Measurements from ENCODE around the gene SYNJ2.

SYNJ2 gene

GRCh38 chr6:158032354-158032733 lies 50.7 kb downstream of the SYNJ2 start:
- Histone ChIP-seq H3K4me3 (ENCODE audit: low read depth in 1 of 2, low read length in 2 of 2) (no peak overlapping the region), H4K20me1 (ENCODE audit: insufficient read depth, low read length) (peaks cover 29% of the 10 kb centered on the region), H3K4me1 (ENCODE audit: insufficient read depth, low read length) (peaks cover 13% of the 10 kb centered on the region), H3K4me2 (ENCODE audit: insufficient read depth, low read length) (no peak overlapping the region), H3K9me3 (ENCODE audit: insufficient read depth, low read length, severe bottlenecking) (no peaks in the 10 kb centered on the region), H3K27me3 (ENCODE audit: insufficient read depth, low read length, poor library complexity) (no peaks in the 10 kb centered on the region), H3K36me3 (ENCODE audit: insufficient read depth, low read length) (peaks cover 29% of the 10 kb centered on the region), H3K79me2 (ENCODE audit: insufficient read depth, low read length) (peaks cover 8% of the 10 kb centered on the region), H3K9ac (ENCODE audit: low read depth, low read length) (no peak overlapping the region), H3K27ac (ENCODE audit: low read length) (no peak overlapping the region), H2AFZ (ENCODE audit: low read depth, low read length) (no peak overlapping the region)
- TF ChIP-seq CTCF (IDR thresholded peaks at IDR 0.05; ENCODE audit: borderline replicate concordance, extremely low read depth, low read length, poor library complexity, severe bottlenecking) (no peak), EZH2 (IDR thresholded peaks at IDR 0.05; ENCODE audit: borderline replicate concordance, low read depth, low read length, severe bottlenecking) (no peak)
- 0 out of 3 replicates have a peak, but pooled peaks have one; percentile 35 for ATAC-seq (ENCODE audit: insufficient read depth, low read depth)
- DNase-seq = no peak

GRCh38 chr6:158033077-158033750 lies 51.6 kb downstream of the SYNJ2 start:
- Histone ChIP-seq H2AFZ (ENCODE audit: low read depth, low read length) (no peak overlapping the region), H3K36me3 (ENCODE audit: insufficient read depth, low read length) (peaks cover 32% of the 10 kb centered on the region), H3K4me1 (ENCODE audit: insufficient read depth, low read length) (0 out of 2 replicates have a peak, but pooled peaks cover 8% of the 10 kb centered on the region), H3K4me3 (ENCODE audit: low read depth in 1 of 2, low read length in 2 of 2) (no peak overlapping the region), H3K27me3 (ENCODE audit: insufficient read depth, low read length, poor library complexity) (no peaks in the 10 kb centered on the region), H3K79me2 (ENCODE audit: insufficient read depth, low read length) (no peaks in the 10 kb centered on the region), H4K20me1 (ENCODE audit: insufficient read depth, low read length) (peaks cover 21% of the 10 kb centered on the region), H3K4me2 (ENCODE audit: insufficient read depth, low read length) (no peak overlapping the region), H3K27ac (ENCODE audit: low read length) (no peak overlapping the region), H3K9ac (ENCODE audit: low read depth, low read length) (no peak overlapping the region), H3K9me3 (ENCODE audit: insufficient read depth, low read length, severe bottlenecking) (no peaks in the 10 kb centered on the region)
- TF ChIP-seq CTCF (IDR thresholded peaks at IDR 0.05; ENCODE audit: borderline replicate concordance, extremely low read depth, low read length, poor library complexity, severe bottlenecking) (no peak), EZH2 (IDR thresholded peaks at IDR 0.05; ENCODE audit: borderline replicate concordance, low read depth, low read length, severe bottlenecking) (no peak)
- no peak for ATAC-seq (ENCODE audit: insufficient read depth, low read depth)
- DNase-seq = no peak

- TF ChIP-seq CTCF (IDR thresholded peaks at IDR 0.05; ENCODE audit: borderline replicate concordance, extremely low read depth, low read length, poor library complexity, severe bottlenecking) (no peak), EZH2 (IDR thresholded peaks at IDR 0.05; ENCODE audit: borderline replicate concordance, low read depth, low read length, severe bottlenecking) (no peak)
- DNase-seq (no peak), ATAC-seq (ENCODE audit: insufficient read depth, low read depth) (no peak)
- peaks cover 32% of the 10 kb centered on the region for H3K36me3 ChIP-seq (ENCODE audit: insufficient read depth, low read length)
- no peak overlapping the region for H3K4me3 ChIP-seq (ENCODE audit: low read depth in 1 of 2, low read length in 2 of 2)
- H3K27me3 ChIP-seq (ENCODE audit: insufficient read depth, low read length, poor library complexity) = no peaks in the 10 kb centered on the region
- H4K20me1 ChIP-seq (ENCODE audit: insufficient read depth, low read length) = peaks cover 19% of the 10 kb centered on the region
- 0 out of 2 replicates have a peak, but pooled peaks cover 8% of the 10 kb centered on the region for H3K4me1 ChIP-seq (ENCODE audit: insufficient read depth, low read length)
- no peak overlapping the region for H2AFZ ChIP-seq (ENCODE audit: low read depth, low read length)
- no peaks in the 10 kb centered on the region for H3K9me3 ChIP-seq (ENCODE audit: insufficient read depth, low read length, severe bottlenecking)
- no peak overlapping the region for H3K4me2 ChIP-seq (ENCODE audit: insufficient read depth, low read length)
- H3K79me2 ChIP-seq (ENCODE audit: insufficient read depth, low read length) = no peaks in the 10 kb centered on the region
- no peak overlapping the region for H3K9ac ChIP-seq (ENCODE audit: low read depth, low read length)
- no peak overlapping the region for H3K27ac ChIP-seq (ENCODE audit: low read length)
These were observed 52.4 kb downstream of the SYNJ2 start for GRCh38 chr6:158033751-158034702.
